ENCODE data around the gene PPP5C.
"Not testable (repeated sequence)": the region's sequence is repeated elsewhere in the genome, so short reads cannot be mapped to it uniquely, and the experiment has no call there.

Gene PPP5C

DNA sequence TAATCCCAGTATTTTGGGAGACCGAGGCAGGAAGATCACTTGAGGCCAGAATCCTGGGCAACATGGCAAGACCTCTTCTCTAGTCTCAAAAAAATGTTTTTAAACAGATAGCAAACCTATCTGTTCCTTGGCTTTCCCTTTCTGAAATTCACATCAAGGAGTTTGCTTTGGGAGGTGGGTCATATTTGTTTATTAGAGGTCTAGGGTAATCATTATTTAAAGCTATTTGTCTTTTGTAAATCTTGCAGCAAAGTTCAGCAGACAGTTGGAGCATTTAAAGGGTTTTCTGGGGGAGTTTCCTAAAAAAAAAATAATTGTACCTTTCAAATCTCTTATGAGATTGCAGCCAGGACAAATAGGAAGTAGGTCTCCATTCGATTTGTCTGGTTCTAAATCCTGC lies 17.5 kb downstream of the PPP5C start:
- no peak for DNase-seq (ENCODE audit: low spot score)

DNA sequence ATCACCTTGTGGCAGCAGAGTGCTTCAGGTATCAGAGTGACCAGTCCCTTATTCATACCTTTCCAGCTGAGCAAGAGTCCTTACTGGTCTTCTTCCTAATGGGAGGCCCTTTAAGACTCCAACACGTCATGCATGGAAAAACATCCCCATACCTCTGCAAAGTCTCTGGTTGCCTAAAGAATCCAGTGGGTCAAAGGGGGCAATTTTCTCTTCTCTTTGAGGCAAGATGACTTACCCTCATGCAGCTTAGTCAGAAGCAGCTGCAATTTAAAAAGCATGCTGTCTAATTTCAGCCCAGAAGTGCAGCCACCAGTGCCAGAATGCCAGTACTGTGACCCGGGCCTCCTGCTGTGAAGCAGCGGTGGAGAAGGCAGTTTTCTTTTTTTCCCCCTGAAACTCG lies 18.7 kb downstream of the PPP5C start:
- no peak for DNase-seq (ENCODE audit: low spot score)

DNA sequence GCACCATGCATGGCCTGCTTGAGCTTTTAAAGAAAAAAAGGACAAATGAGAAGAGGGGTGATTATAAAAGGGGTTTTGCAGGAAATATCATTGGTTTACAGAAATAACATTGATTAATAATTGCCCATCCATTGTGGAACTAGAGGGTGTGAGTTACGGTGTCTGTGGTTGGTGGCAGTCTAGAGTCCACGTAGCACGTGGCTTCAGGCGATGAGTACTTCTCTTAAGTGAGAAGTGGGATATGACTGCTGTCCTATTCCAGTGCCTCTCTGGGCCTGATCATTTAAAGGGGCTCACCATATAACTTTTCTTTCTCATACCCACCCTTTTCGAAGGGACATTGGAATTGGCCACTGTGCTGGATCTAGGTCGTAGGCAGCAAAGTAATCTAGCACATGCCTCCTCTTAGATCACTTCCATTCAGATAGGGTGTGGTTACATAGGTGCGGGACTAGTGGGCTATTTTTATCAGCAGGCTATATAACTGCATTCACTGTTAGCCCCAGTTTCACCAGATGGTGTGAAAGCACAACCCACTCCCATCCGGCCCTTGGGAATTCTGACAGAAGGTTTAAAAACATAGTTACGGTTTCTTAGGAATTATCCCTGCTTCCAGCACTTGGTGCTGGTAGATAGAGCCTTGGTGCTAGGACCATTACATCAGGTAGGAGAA lies 19.9 kb downstream of the PPP5C start:
- no peak for DNase-seq (ENCODE audit: low spot score)

DNA sequence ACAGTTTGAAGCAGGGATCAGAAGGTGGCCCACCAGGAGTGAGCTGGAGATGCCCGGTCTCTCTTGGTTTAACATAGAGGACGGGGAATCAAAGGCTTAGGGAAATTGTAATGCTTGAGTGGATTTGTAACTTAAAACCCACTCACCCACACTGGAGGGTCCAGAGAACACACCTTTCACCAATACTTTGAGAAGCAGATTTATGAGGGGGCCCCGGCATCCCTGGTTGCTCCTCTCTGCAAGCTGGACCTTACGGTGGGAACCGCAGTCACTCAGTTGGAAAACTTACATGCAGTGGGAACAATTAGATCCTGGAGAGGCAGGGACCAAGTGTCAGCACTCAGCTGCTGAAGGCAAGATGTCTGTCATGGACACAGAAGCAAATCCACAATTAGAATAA lies 20.5 kb downstream of the PPP5C start:
- DNase-seq (ENCODE audit: low spot score), result no peak

DNA sequence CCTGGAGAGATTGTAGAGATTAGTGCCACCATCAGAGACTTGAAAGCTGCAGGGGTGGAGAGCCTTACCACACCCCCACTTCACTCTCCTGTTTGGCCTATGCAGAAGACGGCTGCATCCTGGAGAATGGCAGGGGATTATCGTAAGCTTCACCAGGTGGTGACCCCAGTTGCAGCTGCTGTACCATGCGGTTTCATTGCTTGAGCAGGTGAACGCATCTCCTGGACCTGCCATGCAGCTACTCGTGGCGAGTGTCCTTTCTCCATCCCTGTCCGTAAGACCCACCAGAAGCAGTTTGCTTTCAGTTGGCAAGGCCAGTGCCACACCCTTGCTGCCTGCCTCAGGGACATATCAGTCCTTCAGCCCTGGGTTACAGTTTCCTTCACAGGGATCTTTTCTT lies 21.2 kb downstream of the PPP5C start:
- no peak for DNase-seq (ENCODE audit: low spot score)

DNA sequence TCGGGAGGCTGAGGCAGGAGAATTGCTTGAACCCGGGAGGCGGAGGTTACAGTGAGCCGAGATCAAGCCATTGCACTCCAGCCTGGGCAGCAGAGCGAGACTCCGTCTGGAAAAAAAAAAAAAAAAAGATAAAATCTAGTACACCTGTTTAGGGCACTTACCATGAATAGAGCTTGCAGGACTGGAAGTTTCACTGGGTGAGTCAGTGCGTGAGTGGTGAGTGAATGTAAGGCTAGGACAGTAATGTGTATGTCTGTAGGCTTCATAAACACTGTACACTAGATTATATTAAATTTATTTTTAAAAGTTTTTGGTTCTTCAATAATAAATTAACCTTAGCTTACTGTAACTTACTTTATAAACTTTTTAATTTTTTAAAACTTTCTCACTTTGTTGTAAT lies 22.9 kb downstream of the PPP5C start:
- DNase-seq (ENCODE audit: low spot score), result no peak

DNA sequence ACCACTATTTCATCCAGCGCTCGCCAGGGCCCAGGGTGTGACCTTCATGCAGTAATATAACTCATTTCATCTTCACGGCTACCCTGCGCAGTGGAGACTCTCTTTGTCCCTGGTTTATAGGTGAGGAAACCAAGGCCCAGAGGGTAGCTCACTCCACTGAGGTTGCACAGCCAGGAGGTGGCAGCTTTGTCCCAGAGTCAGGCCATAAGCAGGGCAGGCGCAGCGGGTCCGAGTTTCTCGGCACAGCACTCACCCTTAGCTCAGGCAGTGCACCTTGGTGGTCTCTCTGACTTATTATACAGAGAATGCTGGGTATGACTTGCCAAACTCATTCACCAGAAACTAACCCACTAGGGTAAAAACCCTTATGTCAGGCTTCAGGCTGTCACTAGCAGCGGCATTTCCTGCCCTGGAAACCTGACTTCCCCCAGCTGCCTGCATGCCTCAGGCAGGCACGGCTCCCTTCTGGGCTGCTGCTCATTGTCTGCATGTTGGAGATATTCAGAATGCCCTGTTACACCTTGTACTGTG lies 24.5 kb downstream of the PPP5C start:
- DNase-seq (ENCODE audit: low spot score), result no peak

DNA sequence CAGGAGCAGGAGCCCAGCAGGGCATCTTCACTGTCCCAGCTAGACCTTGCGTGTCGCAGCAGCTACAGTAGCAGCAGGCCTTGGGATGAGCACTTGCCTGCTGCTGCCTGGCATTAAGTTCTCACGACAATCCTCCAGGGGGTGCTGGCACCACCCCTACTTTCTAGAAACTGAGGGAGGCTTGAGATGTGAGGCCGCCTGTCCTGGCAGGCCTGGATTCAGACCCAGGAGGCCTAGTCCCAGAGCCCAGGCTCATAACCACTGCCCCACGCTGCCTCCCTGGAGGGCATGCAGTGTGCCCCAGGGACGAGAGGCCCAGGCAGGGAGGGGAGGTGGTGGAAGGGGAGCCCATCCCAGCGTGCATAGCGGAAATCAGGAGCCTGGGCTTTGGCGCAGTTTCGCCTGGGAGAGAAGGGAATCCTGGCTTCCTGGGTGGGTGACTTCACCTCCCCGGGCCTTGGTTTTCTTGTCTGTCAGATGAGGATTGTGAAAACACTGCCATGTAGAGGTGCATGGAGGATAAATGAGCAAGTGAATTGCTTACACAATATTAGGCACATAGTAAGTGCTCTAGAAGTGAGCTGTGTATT lies 26.1 kb downstream of the PPP5C start:
- DNase-seq (ENCODE audit: low spot score), result no peak

DNA sequence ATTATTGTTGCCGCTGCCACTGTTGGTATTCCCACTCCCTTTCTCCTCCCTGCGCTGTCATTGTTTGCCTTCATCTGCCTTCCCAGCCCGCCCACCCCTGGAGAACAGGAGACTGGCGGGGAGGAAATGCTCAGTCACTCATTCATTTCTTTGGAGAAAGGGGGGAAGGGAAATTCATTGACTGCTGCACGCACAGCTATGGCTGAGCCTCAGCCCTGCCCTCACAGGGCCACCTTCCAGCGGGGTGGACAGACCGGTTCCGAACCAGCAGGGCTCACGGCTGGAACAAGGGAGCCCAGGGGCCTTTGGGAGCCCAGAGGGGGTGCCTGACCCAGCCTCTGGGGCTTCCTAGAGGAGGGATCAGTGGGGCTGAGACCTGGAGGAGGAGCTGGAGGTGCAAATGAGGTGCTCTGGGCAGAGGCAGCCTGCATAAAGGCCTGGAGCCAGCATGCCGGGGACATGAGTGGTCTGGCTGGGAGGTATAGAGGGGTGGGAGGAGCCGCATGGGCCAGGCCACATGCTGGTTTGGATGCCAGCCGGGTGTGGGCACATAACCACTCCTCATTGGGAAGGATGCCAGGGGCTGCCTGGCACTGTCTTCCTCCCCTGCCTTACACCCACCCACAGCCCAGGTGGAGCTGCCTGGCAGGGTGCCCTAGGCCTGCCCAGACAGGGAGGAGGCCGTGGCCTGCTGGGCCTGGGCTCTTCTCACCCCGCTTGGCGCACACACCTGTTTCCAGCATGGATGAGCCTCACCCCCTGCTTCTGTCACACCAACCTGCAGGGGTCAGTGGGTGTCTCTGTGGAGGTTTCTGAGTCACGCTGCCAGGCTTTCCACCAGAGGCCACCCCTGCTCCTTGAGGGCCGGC lies 26.8 kb downstream of the PPP5C start:
- DNase-seq (ENCODE audit: low spot score), result no peak

DNA sequence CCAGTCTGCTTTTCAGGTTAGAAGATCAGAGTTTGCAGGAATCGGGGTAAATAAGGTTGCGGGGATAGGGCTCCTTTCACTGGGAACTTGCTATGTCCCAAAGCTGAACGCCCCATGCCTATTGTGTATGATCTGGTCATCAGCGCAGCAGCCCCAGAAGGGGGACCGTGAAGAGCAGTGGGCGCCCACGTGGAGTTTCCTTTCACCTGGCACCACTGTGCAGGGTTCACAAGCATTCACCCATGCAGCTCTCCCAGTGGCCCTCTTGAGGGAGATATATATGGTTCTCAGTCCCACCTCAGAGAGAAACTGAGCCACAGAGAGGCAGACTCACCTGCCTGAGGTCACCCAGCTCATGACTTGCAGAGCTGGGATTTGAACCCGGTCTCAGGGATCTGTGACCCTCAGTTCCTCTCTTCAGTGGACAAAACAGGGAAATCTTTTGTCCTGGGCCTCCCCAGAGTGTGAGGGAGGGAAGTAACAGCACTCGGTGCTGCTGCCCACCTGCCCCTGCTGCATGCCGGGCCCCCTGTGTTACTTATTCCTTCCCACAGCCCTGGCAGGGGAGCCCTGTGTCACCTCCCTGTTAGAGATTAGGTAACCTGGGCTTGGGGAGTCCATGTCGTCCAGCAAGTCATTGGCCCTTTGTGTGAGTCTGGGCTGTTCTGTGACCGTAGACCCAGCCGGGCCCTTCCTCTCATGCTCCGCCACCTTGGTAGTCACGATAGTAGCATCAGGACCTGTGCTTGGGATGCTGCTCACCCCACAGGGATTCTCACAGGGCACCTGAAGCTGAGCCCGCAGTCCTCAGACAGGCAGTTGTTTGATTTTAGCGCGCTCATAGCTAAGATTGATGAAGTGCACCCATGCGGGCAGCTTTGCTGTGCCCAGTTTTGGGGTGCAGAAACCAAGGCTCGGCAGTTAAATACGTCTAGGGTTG lies 27.9 kb downstream of the PPP5C start:
- no peak for DNase-seq (ENCODE audit: low spot score)

DNA sequence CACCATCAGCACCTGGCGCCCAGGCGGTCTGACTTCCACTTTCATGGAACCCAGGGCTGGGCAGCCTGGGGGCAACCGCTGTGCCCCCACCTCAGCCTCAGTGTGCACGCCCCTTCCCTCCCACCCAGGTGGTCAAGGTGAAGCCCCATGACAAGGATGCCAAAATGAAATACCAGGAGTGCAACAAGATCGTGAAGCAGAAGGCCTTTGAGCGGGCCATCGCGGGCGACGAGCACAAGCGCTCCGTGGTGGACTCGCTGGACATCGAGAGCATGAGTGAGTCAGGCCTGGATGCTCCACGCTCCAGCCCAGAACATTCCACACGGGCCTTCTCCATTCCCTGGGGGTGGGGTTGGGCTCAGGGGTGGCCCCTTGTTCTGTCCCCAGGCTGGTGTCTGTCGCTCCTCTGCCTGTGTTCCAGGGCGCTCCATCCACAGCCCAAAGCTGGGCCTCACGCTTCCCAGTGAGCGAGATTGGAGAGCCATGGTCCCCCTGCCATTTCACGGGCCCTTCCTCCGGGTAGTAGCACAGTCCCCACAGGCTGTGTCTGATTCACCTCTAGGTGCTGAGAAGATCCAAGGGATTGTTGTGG lies 28.7 kb downstream of the PPP5C start:
- not testable (repeated sequence) for DNase-seq (ENCODE audit: low spot score)

DNA sequence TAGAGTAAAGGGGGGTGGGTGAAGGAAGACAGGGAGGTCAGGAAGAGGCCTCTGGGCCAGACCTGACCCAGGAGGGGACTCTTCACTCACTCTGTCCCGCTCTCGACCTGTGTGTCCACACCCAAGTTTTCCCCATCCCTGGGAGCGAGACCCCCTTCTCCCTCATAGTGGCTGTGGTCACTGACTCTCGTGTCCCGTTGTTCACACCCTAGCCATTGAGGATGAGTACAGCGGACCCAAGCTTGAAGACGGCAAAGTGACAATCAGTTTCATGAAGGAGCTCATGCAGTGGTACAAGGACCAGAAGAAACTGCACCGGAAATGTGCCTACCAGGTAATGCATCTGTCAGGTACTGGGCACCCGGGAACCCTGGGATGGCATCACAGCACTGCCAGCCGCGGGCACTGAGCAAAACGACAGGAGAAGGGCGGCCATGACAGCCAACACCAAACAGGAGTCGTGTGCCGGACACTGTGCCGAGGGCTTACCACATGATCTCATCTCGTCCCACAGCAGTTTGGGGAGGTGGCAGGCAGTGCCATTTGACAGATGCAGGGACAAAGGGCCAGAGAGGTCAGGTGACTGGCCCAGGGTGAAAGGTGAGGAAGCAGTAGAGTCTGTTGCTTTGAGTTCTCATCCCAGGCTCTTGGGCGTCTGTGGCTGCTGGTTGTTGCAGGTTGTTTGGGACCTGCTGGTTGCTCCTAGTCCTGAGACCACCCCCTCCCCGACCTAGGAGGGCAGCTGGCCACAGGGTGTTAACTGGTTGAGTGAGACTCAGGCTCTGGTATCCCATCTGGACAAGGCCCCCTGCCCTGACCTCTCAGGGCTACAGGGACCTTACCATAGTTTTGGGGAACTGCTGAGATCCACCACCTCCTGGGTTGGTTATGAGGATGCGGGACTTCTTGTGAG lies 29.6 kb downstream of the PPP5C start:
- no peak for DNase-seq (ENCODE audit: low spot score)

DNA sequence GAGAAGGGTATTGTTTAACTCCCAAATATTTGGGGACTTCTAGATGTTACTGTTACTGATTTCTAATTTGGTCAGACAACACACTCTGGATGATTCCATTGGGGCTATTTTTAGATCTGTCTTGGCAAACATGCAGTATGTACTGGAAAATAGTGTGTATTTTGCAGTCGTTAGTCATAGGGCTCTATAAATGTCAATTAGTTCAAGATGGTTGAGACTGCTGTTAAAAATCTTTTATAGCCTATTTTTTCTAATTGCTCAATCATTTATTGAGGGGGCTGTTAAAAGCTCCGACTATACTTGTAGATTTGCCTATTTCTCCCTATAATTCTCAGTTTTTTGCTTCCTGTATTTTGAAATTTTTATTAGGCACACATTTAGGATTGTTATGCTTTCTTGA lies 31.4 kb downstream of the PPP5C start:
- no peak for DNase-seq (ENCODE audit: low spot score)

DNA sequence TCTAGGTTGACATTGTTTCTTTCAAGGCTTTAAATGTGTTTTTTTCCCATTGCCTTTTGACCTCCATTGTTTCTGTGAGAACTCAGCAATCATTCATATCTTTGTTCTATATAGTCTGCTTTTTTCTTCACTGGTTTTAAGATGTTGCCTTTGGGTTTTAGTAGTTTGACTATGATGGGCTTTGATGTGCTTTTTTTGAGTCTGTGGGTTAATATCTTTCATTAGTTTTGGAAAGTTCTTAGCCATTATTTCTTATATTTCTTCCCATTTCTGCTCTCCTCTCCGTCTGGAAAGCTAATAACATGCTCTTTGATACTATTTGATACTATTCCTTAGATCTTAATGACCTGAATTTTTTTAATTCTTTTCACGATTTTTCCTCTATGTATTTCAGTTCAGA lies 33.8 kb downstream of the PPP5C start:
- no peak for DNase-seq (ENCODE audit: low spot score)

DNA sequence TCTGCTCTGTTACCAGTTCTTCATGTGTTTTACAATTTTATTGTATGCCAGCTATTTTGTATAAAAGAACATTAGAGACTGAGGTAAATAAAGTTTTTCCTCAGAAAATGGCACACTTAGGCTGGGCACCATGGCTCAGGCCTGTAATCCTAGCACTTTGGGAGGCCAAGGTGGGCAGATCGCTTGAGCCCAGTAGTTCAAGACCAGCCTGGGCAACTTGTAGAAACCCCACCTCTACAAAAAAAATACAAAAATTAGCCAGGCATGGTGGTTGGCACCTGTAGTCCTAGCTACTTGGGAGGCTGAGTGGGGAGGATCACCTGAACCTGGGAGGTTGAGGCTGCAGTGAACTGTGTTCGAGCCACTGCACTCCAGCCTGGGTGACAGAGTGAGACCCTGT lies 34.5 kb downstream of the PPP5C start:
- DNase-seq (ENCODE audit: low spot score), result no peak

DNA sequence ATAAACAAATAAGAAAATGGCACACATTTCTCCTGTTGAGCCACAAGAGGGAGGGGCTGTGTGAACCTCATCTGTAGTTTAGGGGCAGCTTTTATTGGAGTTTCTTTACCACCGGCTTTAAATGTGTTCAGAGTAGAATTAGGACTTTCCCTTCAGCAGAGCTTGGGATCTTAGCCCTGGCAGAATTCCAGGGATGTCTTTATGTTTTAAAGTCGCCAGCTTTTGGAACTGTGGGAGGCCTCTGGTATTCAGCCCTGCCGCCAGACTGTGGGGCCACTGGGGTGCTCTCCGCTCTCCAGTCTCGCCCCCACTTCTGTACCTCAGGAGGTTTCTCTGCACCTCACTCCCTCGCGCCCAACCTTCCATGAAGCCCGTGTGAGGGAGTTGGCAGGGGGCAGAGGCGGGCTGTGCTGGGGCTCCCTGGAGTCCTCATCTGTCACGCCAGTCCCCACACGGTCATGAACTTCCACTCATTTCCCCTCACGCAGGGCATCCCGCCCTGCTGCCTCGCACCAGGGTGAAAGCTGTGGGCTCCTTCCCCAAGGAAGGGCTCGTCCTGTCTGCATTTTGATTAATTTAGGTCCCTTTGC lies 35.0 kb downstream of the PPP5C start:
- no peak for DNase-seq (ENCODE audit: low spot score)

DNA sequence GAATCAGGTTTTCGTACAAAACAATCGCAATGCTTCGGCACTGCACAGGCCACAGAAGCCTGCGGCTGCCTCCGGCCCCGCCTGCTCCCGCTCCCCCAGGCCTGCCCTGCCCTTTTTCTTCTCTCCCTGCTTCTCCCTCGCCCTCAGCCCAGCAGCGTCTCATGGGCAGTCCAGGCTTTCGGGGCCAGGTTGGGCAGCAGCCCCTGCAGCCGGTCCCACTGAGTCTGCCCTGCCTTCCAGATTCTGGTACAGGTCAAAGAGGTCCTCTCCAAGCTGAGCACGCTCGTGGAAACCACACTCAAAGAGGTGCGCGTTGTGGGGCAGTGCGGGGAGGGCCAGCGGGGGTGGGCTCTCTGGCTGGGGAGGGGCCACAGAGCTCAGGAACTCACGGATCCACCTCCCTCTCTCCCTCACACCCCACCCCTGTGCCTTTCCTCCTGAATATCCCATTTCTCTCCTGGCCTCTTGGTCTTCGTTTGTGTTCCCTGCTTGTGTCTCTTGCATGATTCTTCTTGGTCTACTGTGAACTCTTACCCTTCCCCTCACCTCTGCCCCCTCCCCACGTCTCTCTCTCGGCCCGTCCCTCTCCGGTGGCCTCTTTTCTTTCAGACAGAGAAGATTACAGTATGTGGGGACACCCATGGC lies 36.4 kb downstream of the PPP5C start:
- DNase-seq (ENCODE audit: low spot score), result no peak

DNA sequence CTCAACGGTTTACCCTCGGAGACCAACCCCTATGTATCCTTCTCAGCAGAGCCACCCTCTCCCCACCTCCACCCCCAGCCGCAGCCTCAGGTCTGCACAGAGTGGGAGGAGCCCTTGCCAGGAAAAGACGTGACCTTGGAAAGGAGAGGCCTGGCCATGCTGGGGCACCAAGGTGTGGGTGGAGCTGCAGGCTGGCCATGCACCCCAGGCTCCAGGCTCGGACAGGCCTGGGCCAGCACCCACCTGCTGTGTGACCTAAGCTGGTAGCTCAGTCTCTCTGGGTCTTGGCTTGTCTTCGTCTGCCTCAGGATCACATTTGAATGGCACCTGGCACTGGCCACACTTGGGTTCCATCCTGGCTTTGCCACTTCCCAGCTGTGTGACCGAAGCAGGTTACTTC lies 37.0 kb downstream of the PPP5C start:
- no peak for DNase-seq (ENCODE audit: low spot score)

DNA sequence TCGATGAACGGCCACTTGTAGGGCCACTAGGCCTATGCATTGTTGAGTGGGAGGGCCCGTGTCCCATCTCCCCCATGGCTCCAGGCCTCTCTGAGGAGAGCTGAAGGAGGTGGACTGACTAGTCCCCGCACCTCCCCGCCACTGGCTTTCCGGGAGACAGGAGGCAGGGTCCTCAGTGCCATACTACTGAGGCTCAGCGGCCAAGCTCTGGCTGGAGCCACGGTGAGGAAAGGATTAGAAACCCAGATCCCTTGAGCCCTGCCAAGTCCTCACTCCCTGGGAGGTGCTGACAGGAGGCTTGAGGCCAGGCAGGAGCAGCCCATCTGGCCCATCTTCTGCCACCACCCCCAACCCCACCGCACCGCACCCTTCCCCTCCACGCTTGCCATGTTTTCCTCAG lies 37.5 kb downstream of the PPP5C start:
- DNase-seq (ENCODE audit: low spot score), result no peak

DNA sequence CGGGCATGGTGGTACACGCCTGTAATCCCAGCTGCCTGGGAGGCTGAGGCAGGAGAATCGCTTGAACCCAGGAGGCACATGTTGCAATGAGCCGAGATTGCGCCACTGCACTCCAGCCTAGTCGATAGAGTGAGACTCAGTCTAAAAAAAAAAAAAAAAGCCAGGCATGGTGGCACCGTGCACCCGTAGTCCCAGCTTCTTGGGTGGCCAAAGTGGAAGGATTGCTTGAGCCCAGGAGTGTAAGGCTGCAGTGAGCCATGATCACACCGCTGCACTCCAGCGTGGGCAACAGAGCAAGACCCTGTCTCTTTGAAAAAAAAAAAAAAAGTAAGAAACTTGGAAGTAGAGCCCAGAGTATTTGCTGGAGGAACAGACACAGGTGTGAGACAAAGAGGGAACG lies 38.7 kb downstream of the PPP5C start:
- DNase-seq (ENCODE audit: low spot score), result no peak

Data from NAMALWA (cell line).